ENCODE data around the gene ACER3. TPM values are rescaled to one million over a fixed set of nuclear protein-coding genes. Genes with fewer than 3 reads are reported as not detected.

The ACER3 gene
- total and polyA plus RNA-seq, 2 experiments from 2014 or later, result 6.2 to 26.5 TPM

DNA sequence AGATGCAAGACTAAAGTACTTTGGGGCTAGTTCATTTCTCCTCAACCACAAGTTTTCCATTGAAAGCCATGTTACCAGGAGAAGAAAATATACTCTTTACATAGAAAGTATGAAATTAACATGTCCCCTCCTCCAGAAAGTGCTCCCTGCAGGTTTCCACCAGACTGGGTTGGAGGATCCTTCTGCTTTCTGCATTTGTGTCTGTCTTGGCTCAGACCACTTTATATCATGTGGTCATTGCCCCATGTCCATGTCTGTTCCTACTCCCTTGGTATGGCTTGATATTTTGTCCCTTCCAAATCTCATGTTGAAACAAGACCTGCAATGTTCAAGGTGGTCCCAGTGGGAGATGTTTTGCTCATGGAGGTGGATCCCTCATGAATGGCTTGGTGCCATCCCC, 28.4 kb upstream of the ACER3 start:
- H3K79me2 ChIP-seq (replicated peaks; ENCODE audit: insufficient read depth), result no peaks in the 10 kb centered on the region
- DNase-seq (ENCODE audit: low spot score), result no peak
- no peak for TF ChIP-seq EZH2phosphoT487 (IDR thresholded peaks at IDR 0.05; ENCODE audit: unreplicated experiment)
- no peak for TF ChIP-seq STAT1 (IDR thresholded peaks at IDR 0.05; ENCODE audit: unreplicated experiment)
- no peak for TF ChIP-seq ZNF114 (CRISPR knock-in tag; IDR thresholded peaks at IDR 0.05)
- TF ChIP-seq EZH2 (IDR thresholded peaks at IDR 0.05; ENCODE audit: low read depth, unreplicated experiment), result no peak
- no peak for TF ChIP-seq ZNF331 (CRISPR knock-in tag; IDR thresholded peaks at IDR 0.05; ENCODE audit: low read depth)
- TF ChIP-seq, protein P1, sequence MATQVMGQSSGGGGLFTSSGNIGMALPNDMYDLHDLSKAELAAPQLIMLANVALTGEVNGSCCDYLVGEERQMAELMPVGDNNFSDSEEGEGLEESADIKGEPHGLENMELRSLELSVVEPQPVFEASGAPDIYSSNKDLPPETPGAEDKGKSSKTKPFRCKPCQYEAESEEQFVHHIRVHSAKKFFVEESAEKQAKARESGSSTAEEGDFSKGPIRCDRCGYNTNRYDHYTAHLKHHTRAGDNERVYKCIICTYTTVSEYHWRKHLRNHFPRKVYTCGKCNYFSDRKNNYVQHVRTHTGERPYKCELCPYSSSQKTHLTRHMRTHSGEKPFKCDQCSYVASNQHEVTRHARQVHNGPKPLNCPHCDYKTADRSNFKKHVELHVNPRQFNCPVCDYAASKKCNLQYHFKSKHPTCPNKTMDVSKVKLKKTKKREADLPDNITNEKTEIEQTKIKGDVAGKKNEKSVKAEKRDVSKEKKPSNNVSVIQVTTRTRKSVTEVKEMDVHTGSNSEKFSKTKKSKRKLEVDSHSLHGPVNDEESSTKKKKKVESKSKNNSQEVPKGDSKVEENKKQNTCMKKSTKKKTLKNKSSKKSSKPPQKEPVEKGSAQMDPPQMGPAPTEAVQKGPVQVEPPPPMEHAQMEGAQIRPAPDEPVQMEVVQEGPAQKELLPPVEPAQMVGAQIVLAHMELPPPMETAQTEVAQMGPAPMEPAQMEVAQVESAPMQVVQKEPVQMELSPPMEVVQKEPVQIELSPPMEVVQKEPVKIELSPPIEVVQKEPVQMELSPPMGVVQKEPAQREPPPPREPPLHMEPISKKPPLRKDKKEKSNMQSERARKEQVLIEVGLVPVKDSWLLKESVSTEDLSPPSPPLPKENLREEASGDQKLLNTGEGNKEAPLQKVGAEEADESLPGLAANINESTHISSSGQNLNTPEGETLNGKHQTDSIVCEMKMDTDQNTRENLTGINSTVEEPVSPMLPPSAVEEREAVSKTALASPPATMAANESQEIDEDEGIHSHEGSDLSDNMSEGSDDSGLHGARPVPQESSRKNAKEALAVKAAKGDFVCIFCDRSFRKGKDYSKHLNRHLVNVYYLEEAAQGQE (IDR thresholded peaks at IDR 0.05; ENCODE audit: unreplicated experiment), result no peak
- no peak for TF ChIP-seq POLR2AphosphoS5 (IDR thresholded peaks at IDR 0.05; ENCODE audit: low read depth)
- no peak for TF ChIP-seq NANOG (IDR thresholded peaks at IDR 0.05; ENCODE audit: borderline replicate concordance)
- TF ChIP-seq, protein P2, sequence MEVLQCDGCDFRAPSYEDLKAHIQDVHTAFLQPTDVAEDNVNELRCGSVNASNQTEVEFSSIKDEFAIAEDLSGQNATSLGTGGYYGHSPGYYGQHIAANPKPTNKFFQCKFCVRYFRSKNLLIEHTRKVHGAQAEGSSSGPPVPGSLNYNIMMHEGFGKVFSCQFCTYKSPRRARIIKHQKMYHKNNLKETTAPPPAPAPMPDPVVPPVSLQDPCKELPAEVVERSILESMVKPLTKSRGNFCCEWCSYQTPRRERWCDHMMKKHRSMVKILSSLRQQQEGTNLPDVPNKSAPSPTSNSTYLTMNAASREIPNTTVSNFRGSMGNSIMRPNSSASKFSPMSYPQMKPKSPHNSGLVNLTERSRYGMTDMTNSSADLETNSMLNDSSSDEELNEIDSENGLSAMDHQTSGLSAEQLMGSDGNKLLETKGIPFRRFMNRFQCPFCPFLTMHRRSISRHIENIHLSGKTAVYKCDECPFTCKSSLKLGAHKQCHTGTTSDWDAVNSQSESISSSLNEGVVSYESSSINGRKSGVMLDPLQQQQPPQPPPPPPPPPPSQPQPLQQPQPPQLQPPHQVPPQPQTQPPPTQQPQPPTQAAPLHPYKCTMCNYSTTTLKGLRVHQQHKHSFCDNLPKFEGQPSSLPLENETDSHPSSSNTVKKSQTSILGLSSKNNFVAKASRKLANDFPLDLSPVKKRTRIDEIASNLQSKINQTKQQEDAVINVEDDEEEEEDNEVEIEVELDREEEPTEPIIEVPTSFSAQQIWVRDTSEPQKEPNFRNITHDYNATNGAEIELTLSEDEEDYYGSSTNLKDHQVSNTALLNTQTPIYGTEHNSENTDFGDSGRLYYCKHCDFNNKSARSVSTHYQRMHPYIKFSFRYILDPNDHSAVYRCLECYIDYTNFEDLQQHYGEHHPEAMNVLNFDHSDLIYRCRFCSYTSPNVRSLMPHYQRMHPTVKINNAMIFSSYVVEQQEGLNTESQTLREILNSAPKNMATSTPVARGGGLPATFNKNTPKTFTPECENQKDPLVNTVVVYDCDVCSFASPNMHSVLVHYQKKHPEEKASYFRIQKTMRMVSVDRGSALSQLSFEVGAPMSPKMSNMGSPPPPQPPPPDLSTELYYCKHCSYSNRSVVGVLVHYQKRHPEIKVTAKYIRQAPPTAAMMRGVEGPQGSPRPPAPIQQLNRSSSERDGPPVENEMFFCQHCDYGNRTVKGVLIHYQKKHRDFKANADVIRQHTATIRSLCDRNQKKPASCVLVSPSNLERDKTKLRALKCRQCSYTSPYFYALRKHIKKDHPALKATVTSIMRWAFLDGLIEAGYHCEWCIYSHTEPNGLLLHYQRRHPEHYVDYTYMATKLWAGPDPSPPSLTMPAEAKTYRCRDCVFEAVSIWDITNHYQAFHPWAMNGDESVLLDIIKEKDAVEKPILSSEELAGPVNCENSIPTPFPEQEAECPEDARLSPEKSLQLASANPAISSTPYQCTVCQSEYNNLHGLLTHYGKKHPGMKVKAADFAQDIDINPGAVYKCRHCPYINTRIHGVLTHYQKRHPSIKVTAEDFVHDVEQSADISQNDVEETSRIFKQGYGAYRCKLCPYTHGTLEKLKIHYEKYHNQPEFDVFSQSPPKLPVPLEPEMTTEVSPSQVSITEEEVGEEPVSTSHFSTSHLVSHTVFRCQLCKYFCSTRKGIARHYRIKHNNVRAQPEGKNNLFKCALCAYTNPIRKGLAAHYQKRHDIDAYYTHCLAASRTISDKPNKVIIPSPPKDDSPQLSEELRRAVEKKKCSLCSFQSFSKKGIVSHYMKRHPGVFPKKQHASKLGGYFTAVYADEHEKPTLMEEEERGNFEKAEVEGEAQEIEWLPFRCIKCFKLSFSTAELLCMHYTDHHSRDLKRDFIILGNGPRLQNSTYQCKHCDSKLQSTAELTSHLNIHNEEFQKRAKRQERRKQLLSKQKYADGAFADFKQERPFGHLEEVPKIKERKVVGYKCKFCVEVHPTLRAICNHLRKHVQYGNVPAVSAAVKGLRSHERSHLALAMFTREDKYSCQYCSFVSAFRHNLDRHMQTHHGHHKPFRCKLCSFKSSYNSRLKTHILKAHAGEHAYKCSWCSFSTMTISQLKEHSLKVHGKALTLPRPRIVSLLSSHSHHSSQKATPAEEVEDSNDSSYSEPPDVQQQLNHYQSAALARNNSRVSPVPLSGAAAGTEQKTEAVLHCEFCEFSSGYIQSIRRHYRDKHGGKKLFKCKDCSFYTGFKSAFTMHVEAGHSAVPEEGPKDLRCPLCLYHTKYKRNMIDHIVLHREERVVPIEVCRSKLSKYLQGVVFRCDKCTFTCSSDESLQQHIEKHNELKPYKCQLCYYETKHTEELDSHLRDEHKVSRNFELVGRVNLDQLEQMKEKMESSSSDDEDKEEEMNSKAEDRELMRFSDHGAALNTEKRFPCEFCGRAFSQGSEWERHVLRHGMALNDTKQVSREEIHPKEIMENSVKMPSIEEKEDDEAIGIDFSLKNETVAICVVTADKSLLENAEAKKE (CRISPR knock-in tag; IDR thresholded peaks at IDR 0.05), result no peak
- TF ChIP-seq CREB1 (CRISPR knock-in tag; IDR thresholded peaks at IDR 0.05; ENCODE audit: low read depth), result no peak
- TF ChIP-seq, protein P3, sequence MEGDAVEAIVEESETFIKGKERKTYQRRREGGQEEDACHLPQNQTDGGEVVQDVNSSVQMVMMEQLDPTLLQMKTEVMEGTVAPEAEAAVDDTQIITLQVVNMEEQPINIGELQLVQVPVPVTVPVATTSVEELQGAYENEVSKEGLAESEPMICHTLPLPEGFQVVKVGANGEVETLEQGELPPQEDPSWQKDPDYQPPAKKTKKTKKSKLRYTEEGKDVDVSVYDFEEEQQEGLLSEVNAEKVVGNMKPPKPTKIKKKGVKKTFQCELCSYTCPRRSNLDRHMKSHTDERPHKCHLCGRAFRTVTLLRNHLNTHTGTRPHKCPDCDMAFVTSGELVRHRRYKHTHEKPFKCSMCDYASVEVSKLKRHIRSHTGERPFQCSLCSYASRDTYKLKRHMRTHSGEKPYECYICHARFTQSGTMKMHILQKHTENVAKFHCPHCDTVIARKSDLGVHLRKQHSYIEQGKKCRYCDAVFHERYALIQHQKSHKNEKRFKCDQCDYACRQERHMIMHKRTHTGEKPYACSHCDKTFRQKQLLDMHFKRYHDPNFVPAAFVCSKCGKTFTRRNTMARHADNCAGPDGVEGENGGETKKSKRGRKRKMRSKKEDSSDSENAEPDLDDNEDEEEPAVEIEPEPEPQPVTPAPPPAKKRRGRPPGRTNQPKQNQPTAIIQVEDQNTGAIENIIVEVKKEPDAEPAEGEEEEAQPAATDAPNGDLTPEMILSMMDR (conservative IDR thresholded peaks at IDR 0.05; ENCODE audit: low read depth in 2 of 2), result no peak
- Mint-ChIP-seq H3K4me3 (no peak overlapping the region), H3K27me3 (ENCODE audit: insufficient read depth, low read depth, poor library complexity) (no peaks in the 10 kb centered on the region), H3K9me3 (no peaks in the 10 kb centered on the region), H3K27ac (no peak overlapping the region), H3K4me1 (no peaks in the 10 kb centered on the region), H3K36me3 (ENCODE audit: low read depth) (no peaks in the 10 kb centered on the region; the same call in 2 of the 3 replicates)
- no peaks in the 10 kb centered on the region for H3K4me1 ChIP-seq (ENCODE audit: insufficient read depth)
- H3K9me2 ChIP-seq (ENCODE audit: insufficient read depth), result peaks cover 7% of the 10 kb centered on the region; the same call in 1 of the 2 replicates
- H3K36me3 ChIP-seq (ENCODE audit: insufficient read depth), result no peaks in the 10 kb centered on the region
- no peak overlapping the region for H2AFZ ChIP-seq
- no peak for ATAC-seq
- H3K27me3 ChIP-seq (ENCODE audit: insufficient read depth), result no peaks in the 10 kb centered on the region
- H4K20me1 ChIP-seq (replicated peaks; ENCODE audit: insufficient read depth), result no peaks in the 10 kb centered on the region
- H3K4me3 ChIP-seq, result no peak overlapping the region
- H3K27ac ChIP-seq (ENCODE audit: low read depth), result no peak overlapping the region
- H3F3A ChIP-seq (replicated peaks; ENCODE audit: low read depth), result no peaks in the 10 kb centered on the region
- H3K4me2 ChIP-seq, result no peak overlapping the region
